ENCODE results near the gene MRPL1. TPM values are rescaled to one million over a fixed set of nuclear protein-coding genes. Genes with fewer than 3 reads are reported as not detected.

MRPL1 gene
- polyA plus RNA-seq, 1 experiment: 8.3 TPM

DNA sequence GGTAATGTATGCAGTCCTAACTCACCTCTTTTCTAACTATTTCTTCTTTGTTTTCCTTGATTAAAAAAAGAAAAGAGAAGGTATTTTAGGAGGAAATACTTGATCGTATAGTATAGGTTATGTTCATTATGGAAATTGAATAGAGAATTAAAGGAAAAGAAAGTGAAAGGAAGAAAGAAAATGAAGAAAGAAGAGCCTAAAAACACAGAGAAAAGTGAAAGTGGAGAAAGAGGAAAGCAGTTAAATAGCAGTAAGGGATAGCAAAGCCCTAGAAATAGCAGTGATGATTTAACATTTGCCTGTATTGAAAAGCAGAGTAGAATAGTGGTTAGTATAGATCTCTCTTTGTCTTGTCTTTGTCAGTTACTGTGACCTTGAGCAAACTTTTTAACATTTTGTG is 37.0 kb downstream of the MRPL1 start:
- H3K27me3 ChIP-seq (ENCODE audit: control insufficient read depth, insufficient read depth, low read length): no peaks in the 10 kb centered on the region
- ChIA-PET POLR2A (no interaction called here), CTCF (no interaction called here)
- 0 out of 2 replicates have a peak, but pooled peaks cover 1% of the 10 kb centered on the region for H3K36me3 ChIP-seq (ENCODE audit: control insufficient read depth, insufficient read depth, low read length)
- no peak overlapping the region for H3K4me3 ChIP-seq (ENCODE audit: low read depth, low read length)
- no peak for DNase-seq (ENCODE audit: low read depth)
- TF ChIP-seq, protein P1, sequence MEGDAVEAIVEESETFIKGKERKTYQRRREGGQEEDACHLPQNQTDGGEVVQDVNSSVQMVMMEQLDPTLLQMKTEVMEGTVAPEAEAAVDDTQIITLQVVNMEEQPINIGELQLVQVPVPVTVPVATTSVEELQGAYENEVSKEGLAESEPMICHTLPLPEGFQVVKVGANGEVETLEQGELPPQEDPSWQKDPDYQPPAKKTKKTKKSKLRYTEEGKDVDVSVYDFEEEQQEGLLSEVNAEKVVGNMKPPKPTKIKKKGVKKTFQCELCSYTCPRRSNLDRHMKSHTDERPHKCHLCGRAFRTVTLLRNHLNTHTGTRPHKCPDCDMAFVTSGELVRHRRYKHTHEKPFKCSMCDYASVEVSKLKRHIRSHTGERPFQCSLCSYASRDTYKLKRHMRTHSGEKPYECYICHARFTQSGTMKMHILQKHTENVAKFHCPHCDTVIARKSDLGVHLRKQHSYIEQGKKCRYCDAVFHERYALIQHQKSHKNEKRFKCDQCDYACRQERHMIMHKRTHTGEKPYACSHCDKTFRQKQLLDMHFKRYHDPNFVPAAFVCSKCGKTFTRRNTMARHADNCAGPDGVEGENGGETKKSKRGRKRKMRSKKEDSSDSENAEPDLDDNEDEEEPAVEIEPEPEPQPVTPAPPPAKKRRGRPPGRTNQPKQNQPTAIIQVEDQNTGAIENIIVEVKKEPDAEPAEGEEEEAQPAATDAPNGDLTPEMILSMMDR (IDR thresholded peaks at IDR 0.05; ENCODE audit: insufficient read depth, low read depth, low read length): no peak

DNA sequence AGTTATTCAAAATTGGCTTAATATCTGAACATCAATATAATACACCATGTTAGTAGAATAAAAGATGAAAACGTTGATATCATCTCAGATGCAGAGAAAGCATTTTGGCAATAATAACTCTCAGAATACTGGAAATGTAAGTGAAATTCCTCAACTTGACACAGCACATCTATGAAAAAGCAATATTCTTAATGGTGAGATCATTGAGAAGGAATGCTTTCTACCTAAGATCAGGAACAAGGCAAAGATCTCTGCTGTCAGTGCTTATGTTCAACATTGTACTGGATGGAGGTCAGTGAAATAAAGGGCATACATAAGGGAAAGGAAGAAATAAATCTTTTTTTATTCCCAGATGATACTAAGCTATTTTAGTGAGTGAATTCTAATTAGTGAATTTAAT is 40.6 kb downstream of the MRPL1 start:
- DNase-seq (ENCODE audit: low read depth): no peak
- Histone ChIP-seq H3K27me3 (ENCODE audit: control insufficient read depth, insufficient read depth, low read length) (no peaks in the 10 kb centered on the region), H3K36me3 (ENCODE audit: control insufficient read depth, insufficient read depth, low read length) (no peaks in the 10 kb centered on the region), H3K4me3 (ENCODE audit: low read depth, low read length) (no peak overlapping the region)
- ChIA-PET CTCF (no interaction called here), POLR2A (no interaction called here)
- TF ChIP-seq, protein P1 (IDR thresholded peaks at IDR 0.05; ENCODE audit: insufficient read depth, low read depth, low read length): no peak

DNA sequence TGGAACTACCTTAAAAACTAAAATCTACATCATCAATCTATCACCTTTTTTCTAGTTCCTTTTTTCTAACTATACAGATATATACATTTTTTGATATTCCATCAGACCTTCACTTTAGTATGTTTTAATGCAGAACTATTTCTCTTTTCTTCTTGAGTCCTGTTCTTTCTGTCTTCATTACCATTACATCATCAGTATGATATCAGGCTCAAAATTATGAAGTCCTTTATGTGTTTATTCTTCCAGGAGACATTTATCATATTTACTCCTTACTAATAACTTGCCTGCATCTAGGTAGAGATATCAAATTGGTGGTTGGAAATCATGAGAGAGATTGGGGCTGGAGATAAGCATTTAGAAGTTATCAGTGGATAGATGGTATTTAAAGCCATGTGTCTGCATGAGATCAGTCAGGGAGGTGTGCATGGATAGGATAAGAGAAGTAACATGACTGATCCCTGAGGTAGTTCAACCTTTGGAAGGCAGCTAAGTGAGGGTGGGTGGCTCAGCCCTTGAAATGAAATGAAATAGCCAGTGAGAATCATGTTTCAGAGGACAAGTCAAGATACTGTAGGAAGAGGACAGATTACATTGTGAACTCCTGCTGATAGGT is 43.1 kb downstream of the MRPL1 start:
- CTCF ChIA-PET: no interaction called here
- DNase-seq (ENCODE audit: low read depth): no peak
- POLR2A ChIA-PET: no interaction called here
- no peak overlapping the region for H3K4me3 ChIP-seq (ENCODE audit: low read depth, low read length)
- TF ChIP-seq, protein P1 (IDR thresholded peaks at IDR 0.05; ENCODE audit: insufficient read depth, low read depth, low read length): no peak
- peaks cover 2% of the 10 kb centered on the region for H3K36me3 ChIP-seq (ENCODE audit: control insufficient read depth, insufficient read depth, low read length)
- no peaks in the 10 kb centered on the region for H3K27me3 ChIP-seq (ENCODE audit: control insufficient read depth, insufficient read depth, low read length)

DNA sequence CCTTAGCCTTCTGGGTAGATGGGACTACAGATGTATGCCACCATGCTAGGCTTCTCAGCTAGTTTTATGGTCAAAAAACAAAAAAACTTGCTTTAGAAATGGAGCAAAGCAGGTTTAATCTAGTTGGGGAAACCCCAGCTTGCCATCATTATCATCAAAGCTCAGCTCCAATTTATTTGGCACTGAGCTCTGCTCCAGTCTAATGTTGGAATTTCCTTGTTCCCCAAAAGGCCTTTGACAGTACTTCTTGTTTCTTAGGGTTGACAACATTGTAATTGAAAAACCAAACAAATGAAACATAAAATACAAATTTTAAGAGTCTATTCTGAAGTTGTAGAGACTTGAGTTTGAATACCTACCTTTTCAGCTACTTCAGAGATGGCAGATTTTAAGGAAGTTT is 48.0 kb downstream of the MRPL1 start:
- H3K27me3 ChIP-seq (ENCODE audit: control insufficient read depth, insufficient read depth, low read length): no peaks in the 10 kb centered on the region
- ChIA-PET CTCF (interaction anchor here (1.1 kb wide), 1 partner anchor 10 kb away, joined by 4 read pairs; no protein-coding TSS in a partner anchor), POLR2A (no interaction called here)
- no peak overlapping the region for H3K4me3 ChIP-seq (ENCODE audit: low read depth, low read length)
- TF ChIP-seq, protein P1 (IDR thresholded peaks at IDR 0.05; ENCODE audit: insufficient read depth, low read depth, low read length): no peak
- peaks cover 2% of the 10 kb centered on the region for H3K36me3 ChIP-seq (ENCODE audit: control insufficient read depth, insufficient read depth, low read length)
- DNase-seq (ENCODE audit: low read depth): no peak

DNA sequence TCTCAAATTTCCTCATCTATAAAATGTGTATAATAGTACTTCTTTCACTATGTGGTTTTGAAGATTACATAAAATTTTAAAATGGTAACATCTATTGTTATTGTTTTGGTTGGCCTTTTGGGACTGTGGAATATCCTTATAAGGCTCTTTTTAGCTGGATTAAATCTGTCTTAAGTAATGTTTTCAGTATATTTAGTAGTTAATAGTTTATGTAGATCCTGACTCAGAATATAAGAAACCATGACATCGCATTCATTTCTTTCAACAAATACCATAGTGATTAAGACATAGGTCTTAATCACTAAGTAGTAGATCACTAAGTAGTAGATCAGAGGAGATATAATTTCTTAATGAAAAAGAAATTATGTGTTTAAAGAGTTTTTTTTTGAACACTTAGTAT is 48.5 kb downstream of the MRPL1 start:
- Histone ChIP-seq H3K27me3 (ENCODE audit: control insufficient read depth, insufficient read depth, low read length) (no peaks in the 10 kb centered on the region), H3K4me3 (ENCODE audit: low read depth, low read length) (no peak overlapping the region), H3K36me3 (ENCODE audit: control insufficient read depth, insufficient read depth, low read length) (peaks cover 2% of the 10 kb centered on the region)
- TF ChIP-seq, protein P1 (IDR thresholded peaks at IDR 0.05; ENCODE audit: insufficient read depth, low read depth, low read length): no peak
- CTCF ChIA-PET: interaction anchor here (1.1 kb wide), 1 partner anchor 10 kb away, joined by 4 read pairs; no protein-coding TSS in a partner anchor
- DNase-seq (ENCODE audit: low read depth): no peak
- POLR2A ChIA-PET: no interaction called here
